ENCODE results near the gene HEPHL1.

DNA sequence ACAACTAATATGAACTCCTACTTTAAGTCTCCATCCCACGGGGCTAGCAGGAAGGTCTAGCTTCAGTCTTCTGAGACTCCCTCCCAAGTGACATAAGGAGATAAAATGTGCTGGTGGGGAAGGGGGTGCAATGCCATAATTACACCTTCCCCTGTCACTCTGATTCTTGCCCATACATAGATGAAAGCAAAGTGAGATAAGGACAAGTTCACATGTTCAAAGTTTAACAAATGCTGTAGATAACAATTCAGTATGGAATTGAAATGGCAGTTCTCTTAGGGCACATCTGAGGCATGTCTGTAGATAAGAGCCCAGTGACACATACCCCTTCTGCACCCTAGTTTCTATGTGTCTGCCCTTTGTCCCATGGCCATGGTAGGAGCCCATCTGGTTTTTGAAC, 69.2 kb downstream of the HEPHL1 start:
- no peak for TF ChIP-seq POLR2A (IDR thresholded peaks at IDR 0.05; ENCODE audit: low read depth, low read length)
- TF ChIP-seq POLR2AphosphoS5 (IDR thresholded peaks at IDR 0.05; ENCODE audit: low read depth, low read length), result no peak
- no peak for TF ChIP-seq POU2F2 (IDR thresholded peaks at IDR 0.05; ENCODE audit: low read depth, low read length)
- TF ChIP-seq PAX5 (IDR thresholded peaks at IDR 0.05; ENCODE audit: insufficient read depth, low read length, severe bottlenecking), result no peak
